Epithelial cell of prostate (primary cell): Measurements from ENCODE around the gene IFITM2.

Source experiments
- DNase-seq: peaks from one replicate; pipeline ENCODE4 v3.0.0-alpha.2; 2011; ENCODE audit warnings: low read depth, low spot score
- H3K27ac ChIP-seq: fragments of 450-650 bp; 2 replicates; pipeline ENCODE4 v1.5.1; 2017; ENCODE audit warnings: mild to moderate bottlenecking

The IFITM2 gene

GRCh38 chr11:358129-358800, 50.6 kb downstream of the IFITM2 start:
- no peak overlapping the region for H3K27ac ChIP-seq
- DNase-seq: no peak
